GM13976 (cell line): ENCODE measurements around the gene ONECUT3.

Experiments
- DNase-seq: peaks from one replicate; pipeline ENCODE4 v3.0.0; 2012; ENCODE audit warnings: low spot score
- CTCF ChIP-seq: IDR thresholded peaks from 2 replicates; pipeline ENCODE4 v1.5.1; 2012; ENCODE audit warnings: borderline replicate concordance, mild to moderate bottlenecking; ENCODE audit not compliant: insufficient read depth; ENCODE audit errors: extremely low read depth, missing control alignments, control extremely low read depth
- in situ Hi-C: fragments of 300-500 bp; cut with MboI; formaldehyde crosslinking; loops from one replicate; pipeline ENCODE4 v1.12.0; 2022; ENCODE audit warnings: low sequenced_read_pairs, mixed read lengths, inconsistent platforms; ENCODE audit not compliant: unreplicated experiment

The ONECUT3 gene

GRCh38 chr19:1728816-1729567 is 24.3 kb upstream of the ONECUT3 start:
- in situ Hi-C loops = no loop called here
- no peak for DNase-seq
- TF ChIP-seq CTCF = no peak

GRCh38 chr19:1729568-1729925 is 23.8 kb upstream of the ONECUT3 start:
- in situ Hi-C loops = no loop called here
- DNase-seq = no peak
- TF ChIP-seq CTCF = no peak

GRCh38 chr19:1730157-1730556 is 23.1 kb upstream of the ONECUT3 start:
- DNase-seq = no peak
- no peak for TF ChIP-seq CTCF
- in situ Hi-C loops = no loop called here

GRCh38 chr19:1734321-1734966 is 18.9 kb upstream of the ONECUT3 start:
- TF ChIP-seq CTCF = no peak
- in situ Hi-C loops = no loop called here
- DNase-seq = no peak

- in situ Hi-C loops = no loop called here
Observed at GRCh38 chr19:1736280-1736679, 17.0 kb upstream of the ONECUT3 start.

GRCh38 chr19:1736927-1737326 is 16.4 kb upstream of the ONECUT3 start:
- DNase-seq = no peak
- in situ Hi-C loops = no loop called here
- no peak for TF ChIP-seq CTCF

More at GRCh38 chr19:1736280-1736679, 17.0 kb upstream of the ONECUT3 start:
- TF ChIP-seq CTCF = no peak
- DNase-seq = no peak
